Astrocyte (in vitro differentiated cells and primary cell): ENCODE data around the gene INAFM1. TPM values are rescaled to one million over a fixed set of nuclear protein-coding genes. Genes with fewer than 3 reads are reported as not detected.

ENCODE experiments used
- DNase-seq: peaks from one replicate; pipeline ENCODE4 v3.0.0-alpha.2; 2010; ENCODE audit warnings: low read depth
- FAIRE-seq: peaks from 2 replicates; lab custom pipeline; 2011; peaks lifted over from hg19 to GRCh38; lab: Jason Lieb, UNC
- H2AFZ ChIP-seq: 2 replicates; pipeline ENCODE4 v1.6.0; 2012; ENCODE audit warnings: low read depth, low read length, inconsistent platforms
- H3K27ac ChIP-seq: 2 replicates; pipeline ENCODE4 v1.5.1; 2011; ENCODE audit warnings: low read depth, low read length, inconsistent platforms
- H3K27me3 ChIP-seq: 2 replicates; pipeline ENCODE4 v1.6.0; 2011; ENCODE audit warnings: low read length, inconsistent platforms; ENCODE audit not compliant: insufficient read depth
- H3K36me3 ChIP-seq: 2 replicates; pipeline ENCODE4 v1.5.1; 2011; ENCODE audit warnings: low read length, inconsistent platforms; ENCODE audit not compliant: insufficient read depth
- H3K4me1 ChIP-seq: 2 replicates; pipeline ENCODE4 v1.5.1; 2011; ENCODE audit warnings: low read length, inconsistent platforms; ENCODE audit not compliant: insufficient read depth
- H3K4me2 ChIP-seq: 2 replicates; pipeline ENCODE4 v1.6.0; 2012; ENCODE audit warnings: low read length, inconsistent platforms
- H3K4me3 ChIP-seq: 2 replicates; pipeline ENCODE4 v1.5.1; 2011; ENCODE audit warnings: low read depth, mild to moderate bottlenecking, low read length, inconsistent platforms; ENCODE audit not compliant: insufficient read depth
- H3K79me2 ChIP-seq: 2 replicates; pipeline ENCODE4 v1.6.0; 2012; ENCODE audit warnings: mild to moderate bottlenecking, low read length, inconsistent platforms; ENCODE audit not compliant: insufficient read depth
- H3K9ac ChIP-seq: 2 replicates; pipeline ENCODE4 v1.6.0; 2012; ENCODE audit warnings: mild to moderate bottlenecking, low read length, inconsistent platforms
- H3K9me3 ChIP-seq: 2 replicates; pipeline ENCODE4 v1.5.1; 2012; ENCODE audit warnings: low read depth, mild to moderate bottlenecking, low read length, inconsistent platforms; ENCODE audit not compliant: insufficient read depth
- H4K20me1 ChIP-seq: 2 replicates; pipeline ENCODE4 v1.6.0; 2012; ENCODE audit warnings: low read length, inconsistent platforms; ENCODE audit not compliant: insufficient read depth
- H3K27ac Mint-ChIP-seq: one replicate; pipeline ENCODE4 v1.8.0; 2021; ENCODE audit warnings: mild to moderate bottlenecking, mixed read lengths; ENCODE audit not compliant: unreplicated experiment
- H3K27me3 Mint-ChIP-seq: one replicate; pipeline ENCODE4 v1.8.0; 2021; ENCODE audit warnings: low read depth, mixed read lengths; ENCODE audit not compliant: unreplicated experiment
- H3K36me3 Mint-ChIP-seq: one replicate; pipeline ENCODE4 v1.8.0; 2021; ENCODE audit warnings: low read depth, mixed read lengths; ENCODE audit not compliant: unreplicated experiment
- H3K4me1 Mint-ChIP-seq: one replicate; pipeline ENCODE4 v1.8.0; 2021; ENCODE audit warnings: low read depth, mixed read lengths; ENCODE audit not compliant: unreplicated experiment
- H3K4me3 Mint-ChIP-seq: one replicate; pipeline ENCODE4 v1.8.0; 2021; ENCODE audit warnings: mild to moderate bottlenecking, moderate library complexity, mixed read lengths; ENCODE audit not compliant: unreplicated experiment
- H3K9me3 Mint-ChIP-seq: one replicate; pipeline ENCODE4 v1.8.0; 2021; ENCODE audit warnings: mild to moderate bottlenecking, mixed read lengths; ENCODE audit not compliant: unreplicated experiment
- CTCF ChIP-seq: IDR thresholded peaks from 2 replicates; pipeline ENCODE4 v1.5.1; 2011; ENCODE audit warnings: low read depth, mild to moderate bottlenecking, inconsistent platforms, low read length, moderate library complexity; ENCODE audit not compliant: insufficient read depth
- EZH2 ChIP-seq: IDR thresholded peaks from 2 replicates; pipeline ENCODE4 v1.6.1; 2012; ENCODE audit warnings: mild to moderate bottlenecking, low read length, inconsistent platforms; ENCODE audit not compliant: insufficient read depth
- total RNA-seq: library from RNA; stranded (reverse); gene quantifications from 2 replicates; pipeline ENCODE4 v1.2.1, GENCODE V29; 2021

INAFM1 gene
- total RNA-seq, 1 donor from 2014 or later: 23.6 TPM

GRCh38 chr19:47306303-47306702 lies 31.6 kb downstream of the INAFM1 start:
- Mint-ChIP-seq H3K4me3 (no peak overlapping the region), H3K4me1 (no peaks in the 10 kb centered on the region), H3K9me3 (peaks cover 1% of the 10 kb centered on the region), H3K27ac (peak overlapping the region; percentile 7), H3K27me3 (peaks cover 7% of the 10 kb centered on the region), H3K36me3 (peaks cover 19% of the 10 kb centered on the region)
- no peaks in the 10 kb centered on the region for H4K20me1 ChIP-seq
- H3K4me1 ChIP-seq: no peaks in the 10 kb centered on the region
- DNase-seq (no peak), FAIRE-seq (no peak)
- H3K27ac ChIP-seq: no peak overlapping the region
- no peaks in the 10 kb centered on the region for H3K9me3 ChIP-seq
- no peak overlapping the region for H2AFZ ChIP-seq
- no peaks in the 10 kb centered on the region for H3K36me3 ChIP-seq
- H3K9ac ChIP-seq: no peak overlapping the region
- no peak for TF ChIP-seq CTCF
- no peak for TF ChIP-seq EZH2
- H3K4me3 ChIP-seq: no peak overlapping the region
- H3K27me3 ChIP-seq: peaks cover 3% of the 10 kb centered on the region
- H3K4me2 ChIP-seq: no peak overlapping the region
- H3K79me2 ChIP-seq: no peaks in the 10 kb centered on the region

GRCh38 chr19:47309038-47309437 lies 34.4 kb downstream of the INAFM1 start:
- Mint-ChIP-seq H3K27me3 (peaks cover 7% of the 10 kb centered on the region), H3K36me3 (peaks cover 28% of the 10 kb centered on the region), H3K27ac (no peak overlapping the region), H3K9me3 (peaks cover 5% of the 10 kb centered on the region), H3K4me1 (no peaks in the 10 kb centered on the region), H3K4me3 (no peak overlapping the region)
- no peaks in the 10 kb centered on the region for H3K79me2 ChIP-seq
- no peak overlapping the region for H3K4me3 ChIP-seq
- H3K4me1 ChIP-seq: no peaks in the 10 kb centered on the region
- DNase-seq (no peak), FAIRE-seq (no peak)
- no peaks in the 10 kb centered on the region for H3K36me3 ChIP-seq
- H3K27me3 ChIP-seq: peaks cover 3% of the 10 kb centered on the region
- no peak overlapping the region for H3K27ac ChIP-seq
- H2AFZ ChIP-seq: no peak overlapping the region
- no peaks in the 10 kb centered on the region for H3K9me3 ChIP-seq
- H3K4me2 ChIP-seq: no peak overlapping the region
- H4K20me1 ChIP-seq: no peaks in the 10 kb centered on the region
- TF ChIP-seq EZH2: no peak
- TF ChIP-seq CTCF: no peak
- H3K9ac ChIP-seq: no peak overlapping the region

GRCh38 chr19:47309608-47310007 lies 34.9 kb downstream of the INAFM1 start, which contains the start of gene C5AR1:
Gene C5AR1, plus strand, starts transcription at chr19:47309861. Its CDS starts 35 bp downstream, at chr19:47309896.
- no peaks in the 10 kb centered on the region for H3K4me1 Mint-ChIP-seq

More at GRCh38 chr19:47309608-47310007, 34.9 kb downstream of the INAFM1 start, which contains the start of gene C5AR1:
- peaks cover 28% of the 10 kb centered on the region for H3K36me3 Mint-ChIP-seq
- TF ChIP-seq CTCF: no peak
- no peak for TF ChIP-seq EZH2
- Histone ChIP-seq H3K79me2 (no peaks in the 10 kb centered on the region), H3K9ac (no peak within 1 kb of the TSS), H3K27ac (no peak within 1 kb of the TSS), H3K4me2 (no peak within 1 kb of the TSS), H3K9me3 (no peaks in the 10 kb centered on the region), H3K36me3 (no peaks in the 10 kb centered on the region), H4K20me1 (no peaks in the 10 kb centered on the region), H3K27me3 (peaks cover 3% of the 10 kb centered on the region), H3K4me3 (no peak within 1 kb of the TSS), H3K4me1 (no peaks in the 10 kb centered on the region), H2AFZ (no peak within 1 kb of the TSS)
- H3K27me3 Mint-ChIP-seq: peaks cover 7% of the 10 kb centered on the region
- no peak within 1 kb of the TSS for H3K4me3 Mint-ChIP-seq
- peaks cover 6% of the 10 kb centered on the region for H3K9me3 Mint-ChIP-seq
- FAIRE-seq (no peak), DNase-seq (no peak)
- H3K27ac Mint-ChIP-seq: no peak within 1 kb of the TSS
